Gastrocnemius medialis (tissue), 4 donors: ENCODE measurements around the gene SIK3. TPM values are rescaled to one million over a fixed set of nuclear protein-coding genes. Genes with fewer than 3 reads are reported as not detected.
A peak's percentile ranks its signal among the peaks of the same experiment; 100 is the strongest.

Experiments
- ATAC-seq, 2 donors: fragments of 150-250 bp; one replicate each; pipeline ENCODE4 v1.9.1; 2016
- DNase-seq, 2 donors: peaks; one replicate each; pipeline ENCODE4 v3.0.0-alpha.2; 2019
- H3K27ac ChIP-seq, 4 donors: fragments of 200-600 bp; sonication (generic); 1 replicate in 1 of 4; 2 replicates in 3 of 4; pipeline ENCODE4 v1.5.1; 2016 to 2018; ENCODE audit warnings: mild to moderate bottlenecking in 2 of 4, moderate library complexity in 1 of 4
- H3K27me3 ChIP-seq, 3 donors: fragments of 200-600 bp; sonication (generic) in 2 of 3; 1 replicate in 1 of 3; 2 replicates in 2 of 3; pipeline versions ENCODE4 v1.5.1 to v1.6.0; 2016 to 2019; ENCODE audit warnings: mild to moderate bottlenecking in 1 of 3, moderate library complexity in 1 of 3
- H3K36me3 ChIP-seq, 2 donors: fragments of 200-600 bp; sonication (generic) in 1 of 2; one replicate each; pipeline ENCODE4 v1.5.1; 2017 to 2018
- H3K4me1 ChIP-seq, 2 donors: fragments of 200-600 bp; sonication (generic) in 1 of 2; one replicate each; pipeline ENCODE4 v1.5.1; 2016 to 2017; ENCODE audit warnings: mild to moderate bottlenecking in 2 of 2
- H3K4me3 ChIP-seq, 4 donors: fragments of 200-600 bp; sonication (generic) in 3 of 4; 1 replicate in 1 of 4; 2 replicates in 3 of 4; pipeline ENCODE4 v1.5.1; 2016 to 2019; ENCODE audit warnings: mild to moderate bottlenecking in 2 of 4
- H3K9me3 ChIP-seq, 3 donors: fragments of 200-600 bp; sonication (generic) in 2 of 3; 1 replicate in 1 of 3; 2 replicates in 2 of 3; pipeline ENCODE4 v1.5.1; 2016 to 2019
- POLR2A ChIP-seq, 2 donors: fragments of 450-650 bp; IDR thresholded peaks; one replicate each; pipeline ENCODE4 v1.6.1; 2017; ENCODE audit warnings: antibody characterized with exemption in 2 of 2, mild to moderate bottlenecking in 2 of 2, moderate library complexity in 2 of 2
- in situ Hi-C, 4 donors: fragments of 200-750 bp; cut with MboI; loops; one replicate each; pipeline versions ENCODE4 v1.15.0 to v1.8.0; 2017; ENCODE audit warnings: low sequenced_read_pairs in 4 of 4
- intact Hi-C: fragments of 100-400 bp; cut with DNase I; formaldehyde crosslinking; loops from one replicate; pipeline ENCODE4 v1.15.1; 2023; ENCODE audit warnings: low total_unique reads
- total RNA-seq, 4 donors: library from RNA; depleted of rRNA; stranded (reverse); fragments of >200 nt; gene quantifications; one replicate each; pipeline versions ENCODE4 v1.1.0 to v1.2.3, GENCODE V29; 2016
- TF ChIP-seq, protein P1 (sequence below), 5 experiments: fragments of 450-650 bp in 3 of 5; fragments of 200-600 bp in 2 of 5; sonication (generic) in 2 of 5; IDR thresholded peaks in 4 of 5; conservative IDR thresholded peaks in 1 of 5; 1 replicate in 4 of 5; 2 replicates in 1 of 5; pipeline ENCODE4 v1.5.1; 2016 to 2019; ENCODE audit warnings: antibody characterized with exemption in 5 of 5, mild to moderate bottlenecking in 3 of 5, moderate library complexity in 3 of 5

SIK3 gene
- total RNA-seq, 4 donors from 2014 or later, result 34.4 to 42.4 (median 37.2) TPM

DNA sequence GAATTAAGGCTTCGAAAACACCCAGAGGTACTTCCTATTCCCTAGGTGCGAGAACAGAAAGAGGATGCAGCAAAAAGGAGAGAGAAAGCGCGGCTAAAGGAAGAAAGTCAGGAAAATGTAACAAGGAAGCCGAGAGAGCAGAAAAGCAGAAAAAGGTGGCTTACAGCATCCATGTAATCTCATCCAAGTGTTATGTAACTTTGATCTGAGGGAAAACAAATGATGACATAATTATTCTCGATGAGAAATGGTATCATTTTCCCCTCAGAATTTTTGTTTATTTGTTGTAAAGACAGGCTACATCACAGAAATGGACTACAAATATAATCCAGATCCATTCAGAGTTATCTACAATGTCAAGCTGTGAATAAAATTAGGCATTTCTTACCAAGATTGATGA is 191.7 kb downstream of the SIK3 start:
- in situ Hi-C loops, result no loop called here

DNA sequence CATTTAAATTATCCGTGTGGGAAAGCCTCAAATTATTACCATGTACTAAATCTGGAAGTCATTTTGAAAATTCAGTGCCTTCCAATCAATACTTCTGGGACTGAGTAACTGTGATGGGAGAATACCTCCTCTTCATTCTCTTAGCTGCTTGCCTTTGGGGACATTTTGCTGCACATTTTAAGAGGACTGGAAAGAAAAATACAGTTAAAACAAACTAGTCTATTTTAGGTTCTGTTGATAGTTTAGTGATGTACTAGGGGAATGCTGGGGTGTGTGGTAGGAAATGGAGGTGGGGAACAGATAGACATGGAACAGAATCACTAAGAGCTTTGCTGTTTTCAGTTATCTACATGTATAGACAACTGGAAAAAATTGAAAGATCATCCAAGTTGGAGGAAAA is 195.1 kb downstream of the SIK3 start:
- TF ChIP-seq, protein P1, sequence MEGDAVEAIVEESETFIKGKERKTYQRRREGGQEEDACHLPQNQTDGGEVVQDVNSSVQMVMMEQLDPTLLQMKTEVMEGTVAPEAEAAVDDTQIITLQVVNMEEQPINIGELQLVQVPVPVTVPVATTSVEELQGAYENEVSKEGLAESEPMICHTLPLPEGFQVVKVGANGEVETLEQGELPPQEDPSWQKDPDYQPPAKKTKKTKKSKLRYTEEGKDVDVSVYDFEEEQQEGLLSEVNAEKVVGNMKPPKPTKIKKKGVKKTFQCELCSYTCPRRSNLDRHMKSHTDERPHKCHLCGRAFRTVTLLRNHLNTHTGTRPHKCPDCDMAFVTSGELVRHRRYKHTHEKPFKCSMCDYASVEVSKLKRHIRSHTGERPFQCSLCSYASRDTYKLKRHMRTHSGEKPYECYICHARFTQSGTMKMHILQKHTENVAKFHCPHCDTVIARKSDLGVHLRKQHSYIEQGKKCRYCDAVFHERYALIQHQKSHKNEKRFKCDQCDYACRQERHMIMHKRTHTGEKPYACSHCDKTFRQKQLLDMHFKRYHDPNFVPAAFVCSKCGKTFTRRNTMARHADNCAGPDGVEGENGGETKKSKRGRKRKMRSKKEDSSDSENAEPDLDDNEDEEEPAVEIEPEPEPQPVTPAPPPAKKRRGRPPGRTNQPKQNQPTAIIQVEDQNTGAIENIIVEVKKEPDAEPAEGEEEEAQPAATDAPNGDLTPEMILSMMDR (IDR thresholded peaks at IDR 0.05 in 4 of 5, conservative IDR thresholded peaks at IDR 0.05 in 1 of 5), result no peak
- no peak for TF ChIP-seq POLR2A (IDR thresholded peaks at IDR 0.05)
- no peak for ATAC-seq
- H3K27me3 ChIP-seq, result no peaks in the 10 kb centered on the region
- no peaks in the 10 kb centered on the region for H3K36me3 ChIP-seq
- DNase-seq, result no peak
- H3K4me3 ChIP-seq, result no peak overlapping the region
- no peak overlapping the region for H3K27ac ChIP-seq
- H3K4me1 ChIP-seq, result peaks cover 29 to 33% of the 10 kb centered on the region in 2 donors
- in situ Hi-C loops, result no loop called here
- no peaks in the 10 kb centered on the region for H3K9me3 ChIP-seq
- intact Hi-C loops, result no loop called here

More for the DNA sequence above, 191.7 kb downstream of the SIK3 start:
- H3K4me1 ChIP-seq, result peaks cover 18 to 19% of the 10 kb centered on the region in 2 donors
- H3K4me3 ChIP-seq, result no peak overlapping the region
- H3K27ac ChIP-seq, result no peak overlapping the region
- no peaks in the 10 kb centered on the region for H3K36me3 ChIP-seq
- TF ChIP-seq, protein P1 (IDR thresholded peaks at IDR 0.05 in 4 of 5, conservative IDR thresholded peaks at IDR 0.05 in 1 of 5), result no peak
- no peak for TF ChIP-seq POLR2A (IDR thresholded peaks at IDR 0.05)
- DNase-seq (no peak), ATAC-seq (no peak)
- no peaks in the 10 kb centered on the region for H3K27me3 ChIP-seq
- intact Hi-C loops, result no loop called here
- H3K9me3 ChIP-seq, result no peaks in the 10 kb centered on the region

DNA sequence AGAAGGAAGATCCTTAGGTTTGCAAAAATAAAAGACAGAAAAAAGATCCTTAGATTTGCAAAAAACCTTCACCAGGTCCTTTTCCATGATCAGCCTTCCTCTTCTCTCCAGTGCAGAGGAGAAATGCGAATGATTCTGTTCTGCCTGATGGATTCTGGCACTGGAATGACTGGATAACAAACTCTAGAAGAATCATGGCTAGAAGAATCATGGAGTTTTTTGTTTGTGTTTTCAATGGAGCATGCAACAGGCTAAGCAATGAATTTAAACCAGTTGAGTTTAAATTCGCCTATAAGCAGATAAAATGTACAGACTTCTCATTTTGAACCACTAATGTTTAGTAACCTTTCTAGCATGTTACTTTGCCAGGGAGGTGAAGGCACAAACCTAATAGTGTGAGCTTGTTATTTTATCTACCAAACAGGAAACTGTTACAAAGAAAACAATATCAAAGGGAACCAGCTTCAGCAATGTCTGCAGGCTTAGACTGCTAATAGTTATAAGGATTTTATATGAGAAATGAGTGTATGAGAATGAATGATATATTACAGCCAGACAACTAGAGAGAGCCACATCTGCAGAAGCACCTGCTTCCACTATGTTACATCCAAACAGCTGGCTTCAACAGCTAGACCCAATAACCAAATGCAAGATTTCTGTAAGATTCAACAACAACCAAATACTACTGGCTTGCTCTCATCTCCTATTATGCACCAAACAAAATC is 196.1 kb downstream of the SIK3 start:
- TF ChIP-seq, protein P1 (IDR thresholded peaks at IDR 0.05 in 4 of 5, conservative IDR thresholded peaks at IDR 0.05 in 1 of 5), result no peak
- TF ChIP-seq POLR2A (IDR thresholded peaks at IDR 0.05), result no peak
- Histone ChIP-seq H3K36me3 (peaks cover 0 to under 1% of the 10 kb centered on the region in 2 donors), H3K4me1 (peaks cover 28 to 33% of the 10 kb centered on the region in 2 donors), H3K9me3 (no peaks in the 10 kb centered on the region), H3K4me3 (no peak overlapping the region), H3K27ac (peak overlapping the region; percentile 27 to 73 (median 66)), H3K27me3 (no peaks in the 10 kb centered on the region)
- in situ Hi-C loops (no loop called here), intact Hi-C loops (loop anchor here (2.0 kb wide), 1 partner anchor 197 kb away; the partner anchor contains the start of gene SIK3)
- DNase-seq (no peak), ATAC-seq (no peak)

- H3K4me3 ChIP-seq, result no peak overlapping the region
- H3K9me3 ChIP-seq, result no peaks in the 10 kb centered on the region
- peak overlapping the region; percentile 27 to 73 (median 66) for H3K27ac ChIP-seq
- peak; percentile 78 to 89 for DNase-seq
- in situ Hi-C loops (no loop called here), intact Hi-C loops (loop anchor here (2.0 kb wide), 1 partner anchor 198 kb away; the partner anchor contains the start of gene SIK3)
- TF ChIP-seq, protein P1 (IDR thresholded peaks at IDR 0.05 in 4 of 5, conservative IDR thresholded peaks at IDR 0.05 in 1 of 5), result no peak
- TF ChIP-seq POLR2A (IDR thresholded peaks at IDR 0.05), result no peak
- peaks cover 20 to 33% of the 10 kb centered on the region in 2 donors for H3K4me1 ChIP-seq
- no peaks in the 10 kb centered on the region for H3K27me3 ChIP-seq
- ATAC-seq, result peak; percentile 99 to 100
- peaks cover 0 to 9% of the 10 kb centered on the region in 2 donors for H3K36me3 ChIP-seq
Measured at GRCh38 chr11:116901211-116901610, 197.0 kb downstream of the SIK3 start.
